GM12875 (cell line): ENCODE measurements around the gene PLA2G2E.

Experiments
- H3K4me3 ChIP-seq: one replicate; pipeline ENCODE4 v1.5.1; 2011; ENCODE audit warnings: low read depth, low read length, control low read depth
- TF ChIP-seq, protein P1 (sequence below): IDR thresholded peaks from 2 replicates; pipeline ENCODE4 v1.5.1; 2011; ENCODE audit warnings: low read depth, mild to moderate bottlenecking, control low read depth, inconsistent platforms, low read length, moderate library complexity, borderline replicate concordance; ENCODE audit not compliant: insufficient read depth

PLA2G2E gene

DNA sequence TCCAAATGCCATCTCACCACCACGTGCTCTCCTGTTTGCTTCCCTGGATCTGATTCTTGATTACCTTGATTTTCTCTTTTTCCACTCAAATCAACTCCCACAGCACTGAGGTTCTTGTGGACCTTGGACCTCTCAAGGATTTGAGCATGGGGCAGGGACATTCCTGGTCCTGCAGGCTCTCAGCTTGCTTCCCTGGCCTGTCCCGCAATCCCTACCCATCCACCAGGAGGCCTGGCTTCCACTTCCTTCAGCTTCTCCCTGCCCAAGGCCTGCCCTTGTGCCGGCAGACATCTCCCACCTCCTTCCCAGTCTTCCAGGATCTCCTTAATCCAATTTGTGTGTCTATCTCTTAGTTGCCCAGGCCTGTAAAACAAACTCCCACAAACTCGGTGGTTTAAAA lies 34.4 kb upstream of the PLA2G2E start:
- TF ChIP-seq, protein P1, sequence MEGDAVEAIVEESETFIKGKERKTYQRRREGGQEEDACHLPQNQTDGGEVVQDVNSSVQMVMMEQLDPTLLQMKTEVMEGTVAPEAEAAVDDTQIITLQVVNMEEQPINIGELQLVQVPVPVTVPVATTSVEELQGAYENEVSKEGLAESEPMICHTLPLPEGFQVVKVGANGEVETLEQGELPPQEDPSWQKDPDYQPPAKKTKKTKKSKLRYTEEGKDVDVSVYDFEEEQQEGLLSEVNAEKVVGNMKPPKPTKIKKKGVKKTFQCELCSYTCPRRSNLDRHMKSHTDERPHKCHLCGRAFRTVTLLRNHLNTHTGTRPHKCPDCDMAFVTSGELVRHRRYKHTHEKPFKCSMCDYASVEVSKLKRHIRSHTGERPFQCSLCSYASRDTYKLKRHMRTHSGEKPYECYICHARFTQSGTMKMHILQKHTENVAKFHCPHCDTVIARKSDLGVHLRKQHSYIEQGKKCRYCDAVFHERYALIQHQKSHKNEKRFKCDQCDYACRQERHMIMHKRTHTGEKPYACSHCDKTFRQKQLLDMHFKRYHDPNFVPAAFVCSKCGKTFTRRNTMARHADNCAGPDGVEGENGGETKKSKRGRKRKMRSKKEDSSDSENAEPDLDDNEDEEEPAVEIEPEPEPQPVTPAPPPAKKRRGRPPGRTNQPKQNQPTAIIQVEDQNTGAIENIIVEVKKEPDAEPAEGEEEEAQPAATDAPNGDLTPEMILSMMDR = no peak
- no peak overlapping the region for H3K4me3 ChIP-seq

DNA sequence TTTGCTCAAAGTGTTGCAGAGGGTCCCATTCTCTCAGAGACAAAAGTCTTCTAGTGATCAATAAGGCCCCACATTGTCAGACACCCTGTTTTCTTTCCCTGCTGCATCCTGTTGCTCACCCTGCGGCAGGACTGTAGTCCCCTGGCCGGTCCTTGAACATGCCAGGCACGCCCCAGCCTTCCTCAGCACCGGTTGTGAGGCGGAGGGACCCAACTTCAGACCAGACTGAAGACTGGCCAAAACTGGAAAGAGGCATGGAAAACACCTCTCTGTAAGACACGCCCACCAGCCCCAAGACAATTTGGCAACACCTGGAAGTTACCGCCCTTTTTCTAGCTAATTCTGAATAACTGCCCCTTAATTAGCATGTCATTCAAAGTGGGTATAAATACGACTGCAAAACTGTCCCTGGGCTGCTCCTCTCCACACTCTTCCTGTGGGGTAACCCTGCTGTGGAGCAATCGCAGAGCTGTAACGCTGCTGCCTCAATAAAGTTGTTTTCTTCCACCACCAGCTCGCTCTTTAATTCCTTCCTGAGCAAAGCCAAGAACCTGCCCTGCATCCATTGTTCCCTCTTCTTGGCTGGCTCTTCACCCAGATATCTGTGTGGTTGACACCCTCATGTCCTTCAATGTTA lies 32.2 kb upstream of the PLA2G2E start:
- no peak overlapping the region for H3K4me3 ChIP-seq
- TF ChIP-seq, protein P1 = no peak

DNA sequence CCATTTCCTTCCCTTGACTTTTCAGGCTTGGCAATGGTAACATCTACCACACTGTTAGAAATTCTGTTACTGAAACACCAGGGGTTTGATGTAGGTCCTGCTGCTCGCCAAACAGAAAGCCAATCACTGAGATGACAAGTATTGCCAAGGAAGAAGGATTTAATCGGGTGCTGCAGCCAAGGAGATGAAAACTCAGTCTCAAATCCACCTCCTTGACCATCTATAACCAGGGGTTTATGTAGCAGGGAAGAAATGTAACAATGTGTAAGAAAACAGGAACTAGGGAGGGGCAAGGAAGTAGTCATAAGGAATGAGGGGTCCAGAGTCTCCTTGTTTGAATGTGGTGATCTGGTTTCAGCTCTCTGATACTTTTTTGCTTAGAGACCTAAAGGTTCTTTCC lies 30.6 kb upstream of the PLA2G2E start:
- no peak overlapping the region for H3K4me3 ChIP-seq
- TF ChIP-seq, protein P1 = no peak

DNA sequence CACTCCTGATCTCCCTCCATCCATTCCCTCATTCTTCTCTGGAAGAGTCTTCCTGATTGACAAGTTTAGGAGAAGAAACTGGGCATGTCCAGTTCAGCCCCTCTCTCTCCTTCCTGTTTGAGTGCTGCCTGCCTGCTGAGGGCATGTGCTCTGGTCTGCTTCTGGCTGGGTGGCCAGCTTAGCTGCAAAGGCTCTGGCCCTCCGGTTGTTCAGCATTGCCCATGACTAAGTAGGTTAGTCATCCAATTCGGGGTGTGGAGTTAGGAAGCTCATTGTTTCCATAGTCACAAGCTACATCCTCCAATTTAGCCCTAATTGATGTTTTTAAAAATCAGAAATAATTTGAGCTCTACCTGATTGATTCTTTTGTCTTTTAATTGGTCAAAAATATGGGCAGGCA lies 25.6 kb upstream of the PLA2G2E start:
- TF ChIP-seq, protein P1 = no peak
- H3K4me3 ChIP-seq = no peak overlapping the region

DNA sequence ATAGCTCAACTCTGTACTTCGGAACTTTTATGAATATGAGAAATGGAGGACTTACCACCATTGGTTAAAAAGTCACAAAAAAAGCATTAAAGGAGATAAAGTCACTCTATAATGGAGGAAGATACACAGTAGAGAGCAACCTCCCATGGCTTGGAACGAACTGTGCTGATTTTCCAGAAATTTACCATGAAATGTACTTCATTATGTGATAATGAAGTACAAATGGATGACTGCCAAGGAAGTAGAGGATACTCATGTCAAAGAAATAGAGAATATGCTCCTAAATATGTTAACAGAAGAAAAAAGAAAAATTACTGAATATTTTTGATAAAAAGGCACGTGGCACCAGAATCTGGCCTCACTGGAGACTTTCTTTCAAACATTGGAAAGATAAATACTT lies 23.6 kb upstream of the PLA2G2E start:
- no peak overlapping the region for H3K4me3 ChIP-seq
- TF ChIP-seq, protein P1 = no peak

DNA sequence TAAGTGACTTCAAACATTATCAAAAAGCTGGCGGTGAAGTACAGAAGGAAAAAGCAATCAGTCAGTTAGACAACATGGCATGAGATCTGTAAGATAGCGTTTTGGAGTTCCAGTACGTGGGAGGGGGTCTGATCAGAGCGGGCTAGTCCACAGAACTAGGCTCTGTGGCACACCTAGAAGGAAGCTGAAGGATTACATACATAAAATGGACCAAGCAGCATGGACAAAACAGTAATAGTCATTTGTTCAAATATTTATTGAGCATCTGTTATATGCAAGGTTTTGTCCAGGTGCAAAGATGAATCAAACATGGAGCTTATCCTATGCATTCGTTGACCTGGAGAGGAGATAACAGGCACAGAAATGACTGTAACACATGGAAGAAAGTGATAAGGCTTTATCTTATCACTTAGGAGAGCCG lies 22.9 kb upstream of the PLA2G2E start:
- TF ChIP-seq, protein P1 = no peak

DNA sequence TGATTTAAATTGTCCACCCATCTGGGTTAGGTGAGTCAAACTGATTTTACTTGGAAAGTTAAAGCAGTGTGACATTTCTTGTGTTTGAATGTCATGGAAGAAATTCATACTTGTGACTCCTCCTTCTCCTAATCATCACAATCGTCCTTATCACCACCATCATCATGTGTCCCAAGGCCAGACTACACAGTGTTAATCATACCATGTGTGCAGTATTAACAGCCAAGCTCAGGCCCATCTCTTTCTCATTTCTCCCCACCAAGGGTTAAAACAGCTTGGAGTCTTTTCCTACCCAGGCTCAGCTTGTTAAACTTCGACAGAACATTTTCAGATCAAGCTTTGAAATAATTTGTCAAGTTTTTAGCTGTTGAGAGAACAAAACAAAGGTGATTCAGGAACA lies 22.5 kb upstream of the PLA2G2E start:
- H3K4me3 ChIP-seq = no peak overlapping the region
- TF ChIP-seq, protein P1 = no peak

More for the DNA sequence above, 22.9 kb upstream of the PLA2G2E start:
- H3K4me3 ChIP-seq = no peak overlapping the region
